ENCODE data around the gene SLC35E3.

Gene SLC35E3

DNA sequence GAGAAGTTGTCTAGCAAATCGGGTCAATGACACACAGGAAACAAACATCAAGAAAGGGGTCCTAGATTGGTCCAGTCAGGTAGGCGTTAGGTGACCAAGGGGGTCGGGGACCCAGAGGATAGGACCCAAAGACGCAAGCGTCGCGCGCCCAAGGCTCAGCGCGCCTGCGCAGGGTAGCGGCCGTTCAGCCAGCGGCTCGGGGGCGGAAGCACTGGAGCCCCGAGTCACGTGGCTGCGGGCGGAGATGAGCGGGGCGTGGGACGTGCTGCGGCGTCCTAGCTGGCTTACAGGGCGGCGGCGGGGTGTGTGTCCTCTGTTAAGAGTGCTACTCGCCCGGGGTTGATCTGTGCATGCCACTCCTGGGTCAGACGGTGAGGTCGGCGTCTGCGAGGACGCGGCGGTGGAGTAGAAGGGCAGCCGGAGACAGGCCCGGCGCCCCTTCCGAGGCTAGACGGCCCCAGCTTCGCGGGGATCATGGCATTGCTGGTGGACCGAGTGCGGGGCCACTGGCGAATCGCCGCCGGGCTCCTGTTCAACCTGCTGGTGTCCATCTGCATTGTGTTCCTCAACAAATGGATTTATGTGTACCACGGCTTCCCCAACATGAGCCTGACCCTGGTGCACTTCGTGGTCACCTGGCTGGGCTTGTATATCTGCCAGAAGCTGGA, at the start of gene SLC35E3:
SLC35E3 (plus strand) TSS at position 273 of the 668 bp plus-strand sequence; CDS start at position 475, 202 bp downstream.
- Mint-ChIP-seq H3K27ac (peak within 1 kb of the TSS; percentile 73), H3K9me3 (ENCODE audit: low read depth) (no peaks in the 10 kb centered on the region), H3K27me3 (no peaks in the 10 kb centered on the region), H3K36me3 (peaks cover 9% of the 10 kb centered on the region), H3K4me3 (peak within 1 kb of the TSS; percentile 89), H3K4me1 (ENCODE audit: low read depth) (peaks cover 49% of the 10 kb centered on the region)

DNA sequence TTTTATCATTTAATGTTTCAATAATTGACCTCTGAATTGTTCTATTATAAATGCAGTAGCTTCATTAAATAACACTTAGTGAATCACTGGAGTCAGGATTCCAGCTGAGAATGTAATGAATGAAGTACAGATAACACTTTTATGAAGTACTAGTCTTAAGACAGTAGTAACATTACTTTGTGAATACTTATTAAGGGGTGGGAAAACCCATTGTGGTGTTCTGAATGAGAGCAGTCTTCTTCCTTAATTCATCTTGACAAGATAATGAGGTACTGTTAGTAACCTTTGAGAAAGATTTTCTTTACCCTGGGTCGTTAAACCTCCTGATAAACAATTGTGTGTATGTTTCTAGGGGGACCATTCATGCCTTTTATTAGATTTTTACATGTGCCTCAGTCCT, 46.5 kb upstream of the SLC35E3 start:
- Mint-ChIP-seq H3K36me3 (peaks cover 23% of the 10 kb centered on the region), H3K27me3 (no peaks in the 10 kb centered on the region), H3K4me3 (no peak overlapping the region), H3K4me1 (ENCODE audit: low read depth) (no peaks in the 10 kb centered on the region), H3K9me3 (ENCODE audit: low read depth) (no peaks in the 10 kb centered on the region), H3K27ac (no peak overlapping the region)

DNA sequence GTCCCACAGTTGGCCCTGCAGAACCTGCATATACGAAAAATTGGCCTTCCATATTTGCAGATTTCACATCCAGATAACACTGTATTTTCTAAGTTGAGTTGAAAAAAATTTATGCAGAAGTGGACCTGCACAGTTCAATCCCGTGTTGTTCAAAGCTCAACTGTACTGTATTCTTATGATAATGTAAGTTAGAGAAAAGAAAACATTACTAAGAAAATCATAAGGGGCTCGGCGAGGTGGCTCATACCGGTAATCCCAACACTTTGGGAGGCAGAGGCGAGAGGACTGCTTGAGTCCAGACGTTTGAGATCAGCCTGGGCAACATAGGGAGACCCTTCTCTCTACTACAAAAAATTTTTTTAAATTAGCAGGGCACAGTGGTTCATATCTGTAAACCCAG, 18.2 kb upstream of the SLC35E3 start:
- H3K4me3 Mint-ChIP-seq = no peak overlapping the region
- no peak overlapping the region for H3K27ac Mint-ChIP-seq
- H3K4me1 Mint-ChIP-seq (ENCODE audit: low read depth) = no peaks in the 10 kb centered on the region
- H3K27me3 Mint-ChIP-seq = no peaks in the 10 kb centered on the region
- peaks cover 6% of the 10 kb centered on the region for H3K36me3 Mint-ChIP-seq
- H3K9me3 Mint-ChIP-seq (ENCODE audit: low read depth) = no peaks in the 10 kb centered on the region

DNA sequence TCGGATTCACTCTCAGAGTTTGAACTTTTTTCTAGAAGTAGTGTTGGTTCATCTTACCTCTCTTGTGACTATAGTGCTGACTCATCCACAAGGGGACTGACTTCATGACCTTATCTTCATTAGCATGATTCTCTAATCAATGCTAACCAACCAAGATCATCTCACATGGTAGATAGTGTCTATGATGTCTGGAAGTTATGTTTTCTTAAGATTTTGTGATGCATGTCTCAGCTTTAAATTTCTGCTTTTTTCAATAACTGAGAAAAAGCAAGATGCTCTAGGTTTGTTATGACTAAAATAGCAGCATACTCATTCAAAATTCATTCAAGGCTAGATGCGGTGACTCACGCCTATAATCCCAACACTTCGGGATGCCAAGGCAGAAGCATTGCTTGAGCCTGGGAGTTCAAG, 12.3 kb upstream of the SLC35E3 start:
- Mint-ChIP-seq H3K27me3 (no peaks in the 10 kb centered on the region), H3K4me3 (no peak overlapping the region), H3K4me1 (ENCODE audit: low read depth) (no peaks in the 10 kb centered on the region), H3K9me3 (ENCODE audit: low read depth) (no peaks in the 10 kb centered on the region), H3K27ac (no peak overlapping the region), H3K36me3 (peaks cover 11% of the 10 kb centered on the region)

DNA sequence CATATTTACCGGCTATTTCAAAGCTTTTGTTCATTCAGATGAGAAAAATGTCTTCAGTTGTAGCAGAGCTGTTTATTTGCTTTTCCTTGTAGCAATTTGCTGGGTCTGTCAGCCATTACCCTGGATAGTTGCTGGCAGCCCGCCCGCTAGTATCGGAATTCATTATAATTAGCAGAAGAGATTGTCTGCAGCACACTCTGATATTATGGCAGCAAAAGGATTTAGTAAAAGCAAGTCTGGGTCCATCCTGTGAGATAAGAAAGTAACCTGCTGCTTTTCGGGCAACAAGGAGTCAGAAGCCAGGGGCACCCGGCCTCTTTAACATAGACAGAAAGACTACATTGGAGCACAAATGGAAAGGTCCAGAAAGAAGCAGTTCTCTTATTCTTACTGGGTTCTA, 6.1 kb upstream of the SLC35E3 start:
- Mint-ChIP-seq H3K4me1 (ENCODE audit: low read depth) (peaks cover 5% of the 10 kb centered on the region), H3K4me3 (no peak overlapping the region), H3K27me3 (no peaks in the 10 kb centered on the region), H3K9me3 (ENCODE audit: low read depth) (no peaks in the 10 kb centered on the region), H3K36me3 (peaks cover 19% of the 10 kb centered on the region), H3K27ac (no peak overlapping the region)

DNA sequence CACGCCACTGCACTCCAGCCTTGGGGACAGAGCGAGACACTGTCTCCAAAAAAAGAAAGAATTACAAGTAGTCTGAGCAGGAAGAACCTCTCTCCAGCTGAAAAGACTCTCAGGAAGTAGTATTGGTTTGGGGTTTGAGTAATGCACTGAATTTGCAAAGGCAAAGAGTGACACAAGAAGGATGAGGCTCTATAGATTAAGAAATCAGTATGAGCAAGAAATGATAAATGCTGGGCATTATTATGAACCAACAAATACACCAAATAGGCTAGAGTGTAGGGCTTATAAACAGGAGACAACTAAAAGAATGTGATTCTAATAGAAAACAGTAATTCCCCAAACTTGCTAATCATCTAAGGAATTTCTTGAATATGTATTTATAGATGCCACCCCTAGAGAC, 2.6 kb upstream of the SLC35E3 start:
- no peaks in the 10 kb centered on the region for H3K9me3 Mint-ChIP-seq (ENCODE audit: low read depth)
- H3K27ac Mint-ChIP-seq = peak overlapping the region; percentile 34
- H3K4me1 Mint-ChIP-seq (ENCODE audit: low read depth) = peaks cover 26% of the 10 kb centered on the region
- peaks cover 15% of the 10 kb centered on the region for H3K36me3 Mint-ChIP-seq
- no peaks in the 10 kb centered on the region for H3K27me3 Mint-ChIP-seq
- H3K4me3 Mint-ChIP-seq = no peak overlapping the region

DNA sequence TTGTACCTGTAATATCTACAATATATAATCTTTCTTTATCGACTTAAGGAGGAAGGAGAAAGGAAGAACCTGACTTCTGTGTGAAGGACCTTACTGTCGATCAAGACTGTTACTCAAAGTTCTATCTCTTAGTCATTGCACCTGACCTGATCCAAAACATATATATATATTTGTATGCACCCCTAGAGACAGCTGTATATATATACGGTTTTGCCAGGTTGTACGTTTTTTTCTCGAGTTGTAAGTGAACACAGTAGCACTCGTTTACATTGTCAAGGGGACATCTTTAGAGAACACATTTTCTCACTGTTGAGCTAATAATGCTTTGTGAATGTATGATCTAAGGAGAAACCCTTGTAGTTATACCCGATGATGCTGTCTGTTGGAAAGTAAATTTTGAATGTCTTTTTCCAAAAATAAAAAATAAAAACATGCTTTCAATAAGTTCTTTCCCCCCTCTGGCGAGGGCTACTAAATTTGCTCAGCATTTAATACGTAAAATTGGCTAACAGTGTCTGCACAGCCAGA, 536 bp upstream of the SLC35E3 start:
- no peaks in the 10 kb centered on the region for H3K9me3 Mint-ChIP-seq (ENCODE audit: low read depth)
- H3K36me3 Mint-ChIP-seq = peaks cover 9% of the 10 kb centered on the region
- H3K27me3 Mint-ChIP-seq = no peaks in the 10 kb centered on the region
- H3K4me1 Mint-ChIP-seq (ENCODE audit: low read depth) = peaks cover 45% of the 10 kb centered on the region
- peak overlapping the region; percentile 73 for H3K27ac Mint-ChIP-seq
- peak overlapping the region; percentile 89 for H3K4me3 Mint-ChIP-seq

DNA sequence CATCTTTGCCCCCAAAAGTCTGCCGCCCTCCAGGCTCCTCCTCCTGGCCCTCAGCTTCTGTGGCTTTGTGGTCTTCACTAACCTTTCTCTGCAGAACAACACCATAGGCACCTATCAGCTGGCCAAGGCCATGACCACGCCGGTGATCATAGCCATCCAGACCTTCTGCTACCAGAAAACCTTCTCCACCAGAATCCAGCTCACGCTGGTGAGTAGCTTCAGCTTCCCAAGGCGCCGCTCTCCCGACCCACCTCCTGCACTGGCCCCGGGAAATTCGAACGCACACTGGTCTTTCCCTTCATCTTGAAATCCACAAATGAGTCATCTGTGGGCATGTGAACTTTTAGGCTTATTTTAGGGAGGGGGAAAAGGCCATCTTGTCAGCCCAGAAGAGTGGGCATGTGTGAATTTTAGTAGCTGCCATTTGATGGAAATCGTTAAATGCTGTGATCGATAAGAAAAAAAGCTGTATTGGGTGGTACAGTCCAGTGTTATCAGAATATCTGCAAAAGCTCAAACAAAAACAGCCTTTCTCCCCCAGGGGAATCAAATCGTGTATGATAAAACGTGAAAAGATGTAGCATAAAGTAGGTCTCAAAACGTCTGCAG, 700 bp downstream of the SLC35E3 start:
- Mint-ChIP-seq H3K9me3 (ENCODE audit: low read depth) (no peaks in the 10 kb centered on the region), H3K27ac (peak overlapping the region; percentile 73), H3K4me1 (ENCODE audit: low read depth) (peaks cover 49% of the 10 kb centered on the region), H3K27me3 (no peaks in the 10 kb centered on the region), H3K4me3 (peak overlapping the region; percentile 89), H3K36me3 (peaks cover 7% of the 10 kb centered on the region)

DNA sequence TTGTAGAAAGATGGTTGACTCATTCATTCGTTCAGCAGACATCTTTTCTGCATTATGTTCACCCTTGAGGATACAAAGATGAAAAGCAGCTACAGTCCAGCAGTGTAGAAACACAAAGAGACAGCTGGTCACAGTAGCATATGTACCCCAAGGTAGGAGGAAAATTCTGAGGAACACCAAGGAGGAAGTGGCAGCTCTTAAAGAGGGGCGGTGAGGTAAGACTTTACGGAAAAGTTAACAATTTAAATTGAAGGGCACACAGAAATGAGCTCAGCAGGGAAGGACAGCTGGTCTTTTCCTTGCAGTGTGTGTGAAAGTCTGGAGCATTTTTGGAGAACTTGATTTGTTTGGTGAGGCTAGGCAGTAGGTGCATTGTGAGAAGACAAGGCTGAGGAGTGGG, 3.5 kb downstream of the SLC35E3 start:
- Mint-ChIP-seq H3K27me3 (no peaks in the 10 kb centered on the region), H3K4me3 (no peak overlapping the region), H3K4me1 (ENCODE audit: low read depth) (peaks cover 44% of the 10 kb centered on the region), H3K36me3 (peaks cover 5% of the 10 kb centered on the region), H3K9me3 (ENCODE audit: low read depth) (no peaks in the 10 kb centered on the region), H3K27ac (no peak overlapping the region)

DNA sequence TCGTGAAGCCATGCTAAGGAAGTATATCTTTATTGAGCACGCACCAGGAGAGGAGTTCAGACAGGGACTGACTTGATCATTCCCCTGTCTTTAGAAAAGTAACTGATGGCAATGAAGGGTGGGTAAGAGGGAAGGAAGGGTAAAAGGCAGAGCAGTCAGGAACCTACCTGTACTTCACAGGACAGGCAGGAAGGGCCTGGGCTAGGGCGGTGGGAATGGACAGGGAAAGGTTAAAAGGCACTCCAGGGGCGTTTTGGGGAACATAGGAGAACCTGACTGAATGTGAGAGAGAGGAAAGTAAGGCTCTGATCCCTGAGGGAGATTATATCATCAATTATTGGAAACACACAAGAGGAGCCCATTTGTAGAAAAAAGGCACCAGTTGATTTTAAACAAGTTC, 3.9 kb downstream of the SLC35E3 start:
- Mint-ChIP-seq H3K4me1 (ENCODE audit: low read depth) (peaks cover 44% of the 10 kb centered on the region), H3K27ac (no peak overlapping the region), H3K9me3 (ENCODE audit: low read depth) (no peaks in the 10 kb centered on the region), H3K4me3 (no peak overlapping the region), H3K27me3 (no peaks in the 10 kb centered on the region), H3K36me3 (peaks cover 5% of the 10 kb centered on the region)

DNA sequence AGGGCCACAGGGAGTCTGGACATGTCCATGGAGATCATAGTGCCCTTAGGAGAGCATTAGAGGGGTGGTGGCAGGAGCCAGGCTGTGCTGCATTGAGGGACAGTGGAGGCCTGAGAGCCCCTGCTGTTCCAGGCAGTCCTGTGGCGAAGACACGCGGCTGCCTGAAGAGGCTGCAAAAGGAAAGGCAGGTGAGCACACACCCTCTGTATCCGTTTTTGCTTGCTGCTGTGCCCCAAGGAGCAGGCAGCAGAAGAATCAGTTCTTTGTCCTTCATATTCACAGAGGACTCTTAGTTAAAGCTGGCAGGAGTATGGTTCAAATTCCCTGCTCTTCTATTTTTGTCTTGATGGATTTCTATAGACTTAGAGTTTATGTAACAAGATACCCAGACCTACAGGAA, 4.5 kb downstream of the SLC35E3 start:
- no peaks in the 10 kb centered on the region for H3K27me3 Mint-ChIP-seq

DNA sequence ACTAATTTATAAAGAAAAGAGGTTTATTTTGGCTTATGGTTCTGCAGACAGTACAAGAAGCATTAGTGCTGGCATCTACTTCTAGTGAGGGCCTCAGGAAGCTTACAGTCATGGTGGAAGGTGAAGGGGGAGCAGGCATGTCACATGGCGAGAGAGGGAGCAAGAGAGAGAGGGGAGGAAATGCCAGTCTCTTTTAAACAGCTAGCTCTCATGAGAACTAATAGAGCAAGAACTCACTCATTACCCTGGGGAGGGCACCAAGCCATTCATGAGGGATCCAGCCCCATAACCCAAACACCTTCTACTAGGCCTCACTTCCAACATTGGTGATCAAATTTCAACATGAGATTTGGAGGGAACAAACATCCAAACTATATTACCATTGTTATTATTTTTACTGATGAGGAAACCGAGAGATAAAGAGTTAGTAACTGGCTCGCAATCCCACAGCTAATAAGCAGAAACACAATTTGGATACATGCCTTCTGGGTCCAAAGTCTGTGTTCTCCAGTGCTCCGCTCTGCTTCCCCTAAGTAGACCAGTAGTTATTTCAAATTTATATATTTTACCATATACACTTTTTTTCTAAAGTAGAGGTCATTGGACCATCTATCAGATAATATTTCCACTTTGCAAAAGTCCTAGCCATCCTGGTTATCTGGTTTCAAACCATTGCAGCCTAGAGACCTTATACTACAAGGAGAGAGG, 9.7 kb downstream of the SLC35E3 start:
- no peak overlapping the region for H3K27ac Mint-ChIP-seq
- H3K27me3 Mint-ChIP-seq = no peaks in the 10 kb centered on the region
- peaks cover 3% of the 10 kb centered on the region for H3K4me1 Mint-ChIP-seq (ENCODE audit: low read depth)
- no peaks in the 10 kb centered on the region for H3K9me3 Mint-ChIP-seq (ENCODE audit: low read depth)
- no peak overlapping the region for H3K4me3 Mint-ChIP-seq
- peaks cover 10% of the 10 kb centered on the region for H3K36me3 Mint-ChIP-seq

More for the DNA sequence above, 4.5 kb downstream of the SLC35E3 start:
- Mint-ChIP-seq H3K4me3 (no peak overlapping the region), H3K9me3 (ENCODE audit: low read depth) (no peaks in the 10 kb centered on the region), H3K36me3 (peaks cover 7% of the 10 kb centered on the region), H3K27ac (no peak overlapping the region), H3K4me1 (ENCODE audit: low read depth) (peaks cover 41% of the 10 kb centered on the region)

DNA sequence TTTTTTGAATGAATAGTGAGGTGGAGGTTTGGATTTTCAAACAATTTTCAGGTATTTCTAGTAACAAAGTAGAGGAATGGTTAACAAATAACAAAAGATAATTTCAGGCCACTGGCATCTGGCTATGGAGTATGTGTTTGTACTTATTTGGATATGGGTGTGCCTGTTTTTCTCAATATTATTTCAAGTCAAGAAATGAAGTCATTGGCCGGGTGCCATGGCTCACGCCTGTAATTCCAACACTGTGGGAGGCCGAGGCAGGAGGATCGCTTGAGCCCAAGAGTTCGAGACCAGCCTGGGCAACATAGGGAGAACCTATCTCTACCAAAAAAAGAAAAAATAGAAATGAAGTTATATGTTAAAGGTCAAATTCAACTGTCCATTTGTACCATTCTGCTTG, 13.9 kb downstream of the SLC35E3 start:
- Mint-ChIP-seq H3K4me3 (no peak overlapping the region), H3K27me3 (no peaks in the 10 kb centered on the region), H3K36me3 (peaks cover 13% of the 10 kb centered on the region), H3K27ac (no peak overlapping the region), H3K9me3 (ENCODE audit: low read depth) (no peaks in the 10 kb centered on the region), H3K4me1 (ENCODE audit: low read depth) (no peaks in the 10 kb centered on the region)

DNA sequence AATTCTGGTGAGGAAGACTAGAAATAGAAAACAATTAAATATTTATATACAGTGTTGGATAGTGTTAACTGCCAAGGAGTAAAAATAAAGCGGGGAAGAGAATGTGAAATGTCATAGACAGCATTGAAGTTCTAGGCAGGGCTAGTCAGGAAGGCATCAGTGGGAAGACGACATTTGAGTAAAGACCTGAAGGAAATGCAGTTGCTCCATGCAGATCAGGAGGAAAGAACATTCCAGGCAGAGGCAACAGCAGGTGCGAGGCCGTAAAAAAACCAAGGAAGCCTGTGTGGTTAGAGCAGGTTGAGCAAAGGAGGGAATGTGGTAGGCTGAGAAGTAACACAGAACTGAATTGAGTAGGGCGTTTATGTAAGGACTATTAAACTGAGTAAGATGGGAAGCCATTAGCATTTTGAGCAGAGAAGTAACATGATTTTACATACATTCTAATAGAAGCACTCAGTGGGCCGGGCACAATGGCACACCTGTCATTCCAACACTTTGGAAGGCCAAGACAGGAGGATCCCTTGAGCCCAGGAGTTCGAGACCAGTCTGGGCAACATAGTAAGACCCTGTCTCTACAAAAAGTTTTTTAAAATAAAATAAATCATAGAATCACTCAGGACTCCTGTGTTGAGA, 14.9 kb downstream of the SLC35E3 start:
- peaks cover 9% of the 10 kb centered on the region for H3K36me3 Mint-ChIP-seq
- H3K9me3 Mint-ChIP-seq (ENCODE audit: low read depth) = no peaks in the 10 kb centered on the region
- H3K27ac Mint-ChIP-seq = no peak overlapping the region
- H3K4me1 Mint-ChIP-seq (ENCODE audit: low read depth) = no peaks in the 10 kb centered on the region
- no peaks in the 10 kb centered on the region for H3K27me3 Mint-ChIP-seq
- H3K4me3 Mint-ChIP-seq = no peak overlapping the region

DNA sequence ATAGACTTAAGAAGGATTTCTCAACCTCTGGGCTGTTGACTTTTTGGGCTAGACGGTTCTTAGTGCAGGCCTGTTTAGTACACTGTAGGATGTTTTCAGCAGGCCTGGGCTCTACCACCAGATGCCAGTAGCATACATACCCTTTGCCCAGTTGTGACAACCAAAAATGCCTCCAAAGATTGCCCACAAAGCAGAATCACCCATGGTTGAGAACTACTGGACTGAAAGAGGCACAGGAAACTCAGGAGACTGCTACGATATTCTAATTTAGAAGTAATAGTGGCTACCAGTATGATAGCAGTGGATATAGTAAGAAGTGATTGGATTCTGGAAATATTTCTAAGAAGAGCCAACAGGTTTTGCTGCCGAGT, 15.5 kb downstream of the SLC35E3 start:
- Mint-ChIP-seq H3K4me3 (no peak overlapping the region), H3K36me3 (peaks cover 7% of the 10 kb centered on the region), H3K27ac (no peak overlapping the region), H3K4me1 (ENCODE audit: low read depth) (no peaks in the 10 kb centered on the region), H3K27me3 (no peaks in the 10 kb centered on the region), H3K9me3 (ENCODE audit: low read depth) (no peaks in the 10 kb centered on the region)

Measured in activated naive CD8-positive, alpha-beta T cell (primary cell).